HEK293T (cell line): ENCODE data around the gene RBM28.

Experiments
- CTCF ChIA-PET: fragments of 350-600 bp; formaldehyde crosslinking; extraction: SDS; loops from one replicate; lab custom pipeline; 2021; ENCODE audit warnings: antibody characterized with exemption, inconsistent platforms; lab: Yijun Ruan, JAX
- POLR2A ChIA-PET: fragments of 350-600 bp; formaldehyde crosslinking; extraction: SDS; loops from one replicate; lab custom pipeline; 2020; ENCODE audit warnings: antibody characterized with exemption, inconsistent platforms; lab: Yijun Ruan, JAX
- DNase-seq: peaks from one replicate; pipeline ENCODE4 v3.0.0; 2012; ENCODE audit warnings: mixed read lengths; ENCODE audit errors: extremely low spot score
- ARNT ChIP-seq: fragments of 450-650 bp; IDR thresholded peaks from 2 replicates; pipeline ENCODE4 v1.6.1; 2017; ENCODE audit warnings: mild to moderate bottlenecking
- BHLHE40 ChIP-seq: fragments of 450-650 bp; IDR thresholded peaks from 2 replicates; pipeline ENCODE4 v1.6.1; 2016; ENCODE audit warnings: mild to moderate bottlenecking, moderate library complexity, borderline replicate concordance
- CTBP1 ChIP-seq: fragments of 450-650 bp; IDR thresholded peaks from 2 replicates; pipeline ENCODE4 v1.6.1; 2016; ENCODE audit warnings: borderline replicate concordance
- ELF4 ChIP-seq: fragments of 450-650 bp; IDR thresholded peaks from 2 replicates; pipeline ENCODE4 v1.6.1; 2017; ENCODE audit warnings: antibody characterized with exemption
- FOXA1 ChIP-seq: fragments of 450-650 bp; IDR thresholded peaks from 2 replicates; pipeline ENCODE4 v1.6.1; 2016; ENCODE audit warnings: mild to moderate bottlenecking
- FOXK2 ChIP-seq: fragments of 450-650 bp; IDR thresholded peaks from 2 replicates; pipeline ENCODE4 v1.6.1; 2016; ENCODE audit warnings: mild to moderate bottlenecking
- FOXM1 ChIP-seq: fragments of 450-650 bp; IDR thresholded peaks from 2 replicates; pipeline ENCODE4 v1.6.1; 2017; ENCODE audit warnings: mild to moderate bottlenecking, borderline replicate concordance
- HDGF ChIP-seq: fragments of 450-650 bp; IDR thresholded peaks from 2 replicates; pipeline ENCODE4 v1.6.1; 2017; ENCODE audit warnings: antibody characterized with exemption, borderline replicate concordance
- L3MBTL2 ChIP-seq: fragments of 450-650 bp; conservative IDR thresholded peaks from 2 replicates; pipeline ENCODE4 v1.6.1; 2016; ENCODE audit warnings: mild to moderate bottlenecking
- LEF1 ChIP-seq: fragments of 450-650 bp; IDR thresholded peaks from 2 replicates; pipeline ENCODE4 v1.6.1; 2017; ENCODE audit warnings: mild to moderate bottlenecking, borderline replicate concordance
- NFRKB ChIP-seq: fragments of 450-650 bp; IDR thresholded peaks from 2 replicates; pipeline ENCODE4 v1.6.1; 2016; ENCODE audit warnings: mild to moderate bottlenecking, moderate library complexity
- SP1 ChIP-seq: fragments of 450-650 bp; IDR thresholded peaks from 2 replicates; pipeline ENCODE4 v1.6.1; 2017
- SUZ12 ChIP-seq: fragments of 450-650 bp; IDR thresholded peaks from 2 replicates; pipeline ENCODE4 v1.6.1; 2016; ENCODE audit warnings: mild to moderate bottlenecking
- TARDBP ChIP-seq: fragments of 450-650 bp; IDR thresholded peaks from 2 replicates; pipeline ENCODE4 v1.6.1; 2016
- ZNF384 ChIP-seq: fragments of 450-650 bp; IDR thresholded peaks from 2 replicates; pipeline ENCODE4 v1.6.1; 2016
- TF ChIP-seq, protein P1 (sequence below): fragments of 450-650 bp; IDR thresholded peaks from 2 replicates; pipeline ENCODE4 v1.6.1; 2016

Gene RBM28

DNA sequence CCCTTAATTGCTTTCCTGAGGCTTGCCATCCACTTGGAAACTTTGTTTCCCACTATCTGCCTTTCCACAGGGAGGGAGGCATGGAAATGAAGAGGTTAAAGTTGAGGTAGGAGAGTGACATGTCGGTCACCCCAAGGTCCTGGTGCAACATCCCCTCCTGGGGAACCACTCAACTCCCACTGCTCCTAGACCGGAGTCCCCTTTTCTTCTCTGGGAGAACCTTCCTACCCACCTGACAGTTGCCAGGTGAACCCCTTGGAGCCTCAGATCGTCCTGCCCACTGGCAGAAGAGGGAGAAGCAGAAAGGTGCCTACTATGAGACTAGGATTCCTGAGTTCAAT, 44.4 kb upstream of the RBM28 start:
- DNase-seq = no peak
- POLR2A ChIA-PET = interaction anchor here (2.0 kb wide), 1 partner anchor 44 kb away, joined by 9 read pairs; the partner anchor contains the start of gene RBM28
- TF ChIP-seq ZNF384 (no peak), BHLHE40 (no peak), LEF1 (no peak), NFRKB (no peak), SP1 (no peak), ARNT (no peak), SUZ12 (no peak), L3MBTL2 (no peak), HDGF (no peak), FOXM1 (no peak), TARDBP (no peak), FOXK2 (no peak), FOXA1 (no peak), ELF4 (no peak), CTBP1 (no peak)
- TF ChIP-seq, protein P1, sequence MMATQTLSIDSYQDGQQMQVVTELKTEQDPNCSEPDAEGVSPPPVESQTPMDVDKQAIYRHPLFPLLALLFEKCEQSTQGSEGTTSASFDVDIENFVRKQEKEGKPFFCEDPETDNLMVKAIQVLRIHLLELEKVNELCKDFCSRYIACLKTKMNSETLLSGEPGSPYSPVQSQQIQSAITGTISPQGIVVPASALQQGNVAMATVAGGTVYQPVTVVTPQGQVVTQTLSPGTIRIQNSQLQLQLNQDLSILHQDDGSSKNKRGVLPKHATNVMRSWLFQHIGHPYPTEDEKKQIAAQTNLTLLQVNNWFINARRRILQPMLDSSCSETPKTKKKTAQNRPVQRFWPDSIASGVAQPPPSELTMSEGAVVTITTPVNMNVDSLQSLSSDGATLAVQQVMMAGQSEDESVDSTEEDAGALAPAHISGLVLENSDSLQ = no peak
- CTCF ChIA-PET = interaction anchor here (0.7 to 5.7 kb wide), 11 partner anchors 10 to 44 kb away, joined by 3 to 122 read pairs (median 7); partner anchors contain the start of gene RBM28

DNA sequence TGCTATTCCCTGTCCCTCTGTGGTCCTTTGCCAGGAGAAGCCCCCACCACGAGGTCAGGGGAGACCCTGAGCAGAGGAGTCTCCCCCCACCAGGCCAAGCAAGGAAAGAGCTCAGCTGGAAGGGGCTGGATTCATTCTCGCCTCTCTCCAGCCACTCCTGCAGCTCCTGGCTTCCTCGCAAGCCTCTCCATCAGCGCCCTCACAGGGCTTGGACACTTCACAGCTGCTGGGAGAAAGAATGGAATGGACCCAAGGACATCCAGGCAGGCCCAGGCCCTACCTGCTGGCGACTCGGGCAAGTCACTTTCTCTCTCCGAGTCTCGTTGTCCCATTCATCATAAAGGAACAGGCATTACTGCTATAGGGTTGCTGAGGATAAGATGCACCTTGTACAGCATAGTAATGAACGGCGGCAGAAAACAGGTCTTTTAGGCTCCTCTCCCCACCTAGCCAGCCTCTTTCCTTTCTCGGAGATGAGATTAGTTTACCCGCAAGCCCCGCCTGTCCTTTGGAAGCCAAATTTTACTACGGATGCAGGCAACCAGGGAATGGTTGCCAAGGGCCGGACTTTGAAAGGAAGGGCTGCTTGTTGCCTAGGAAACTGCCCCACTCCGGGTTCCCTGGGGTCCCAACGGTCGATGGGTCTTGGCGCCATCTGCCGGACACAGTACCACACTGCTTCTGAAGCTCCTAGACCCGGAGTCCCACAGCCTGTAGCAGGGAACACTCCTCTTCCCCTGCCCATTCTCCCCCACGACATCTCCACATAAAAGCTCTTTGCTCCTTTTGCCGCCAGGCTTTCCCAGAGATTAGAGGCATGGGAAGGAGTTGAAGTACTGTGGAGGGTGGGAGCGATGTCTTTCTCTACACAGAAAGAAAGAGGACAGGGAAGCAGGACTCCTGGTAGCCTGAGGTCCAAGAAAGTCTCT, 43.8 kb upstream of the RBM28 start:
- DNase-seq = peak; percentile 93
- ChIA-PET CTCF (interaction anchor here (0.7 to 5.7 kb wide), 11 partner anchors 9 to 43 kb away, joined by 3 to 122 read pairs (median 7); partner anchors contain the start of gene RBM28), POLR2A (interaction anchor here (1.1 to 2.0 kb wide), 2 partner anchors 40 to 43 kb away, joined by 3 to 9 read pairs; partner anchors contain the start of gene RBM28)
- TF ChIP-seq HDGF (no peak), L3MBTL2 (no peak), SP1 (no peak), NFRKB (no peak), ARNT (no peak), CTBP1 (no peak), ZNF384 (no peak), FOXK2 (no peak), ELF4 (no peak), FOXA1 (no peak), BHLHE40 (no peak), SUZ12 (no peak), LEF1 (no peak)
- TF ChIP-seq, protein P1 = no peak

DNA sequence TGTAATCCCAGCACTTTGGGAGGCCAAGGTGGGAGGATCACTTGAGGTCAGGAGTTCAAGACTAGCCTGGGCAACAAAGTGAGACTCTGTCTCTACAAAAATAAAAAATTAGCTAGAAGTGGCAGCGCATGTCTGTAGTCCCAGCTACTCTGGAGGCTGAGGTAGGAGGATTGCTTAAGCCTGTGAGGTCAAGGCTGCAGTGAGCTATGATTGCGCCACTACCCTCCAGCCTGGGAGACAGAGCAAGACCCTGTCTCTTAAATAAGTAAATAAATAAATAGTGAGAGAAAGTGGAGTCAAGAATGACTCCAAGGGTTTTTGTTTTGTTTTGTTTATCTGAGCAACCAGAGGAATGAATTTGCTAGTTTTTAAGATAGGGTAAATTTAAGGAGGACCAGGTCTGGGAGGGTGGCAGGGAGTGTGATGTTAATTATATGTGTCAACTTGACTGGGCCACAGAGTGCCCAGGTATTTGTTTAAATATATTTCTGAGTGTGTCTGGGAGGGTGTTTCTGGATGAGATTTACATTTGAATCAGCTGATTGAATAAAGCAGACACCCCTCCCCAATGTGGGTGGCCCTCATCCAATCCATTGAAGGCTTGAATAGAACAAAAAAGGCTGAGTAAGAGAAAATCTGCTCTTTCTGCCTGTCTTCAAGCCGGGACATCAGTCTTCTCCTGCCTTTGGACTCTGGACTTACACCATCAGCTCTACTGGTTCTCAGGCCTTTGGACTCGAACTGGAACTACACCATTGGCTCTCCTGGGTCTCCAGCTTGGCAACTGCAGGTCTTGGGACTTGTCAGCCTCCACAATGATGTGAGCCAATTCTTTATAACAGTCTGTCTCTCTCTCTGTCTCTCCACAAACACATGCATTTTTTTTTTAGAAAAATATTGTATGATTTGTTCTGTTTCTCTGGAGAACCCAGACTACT, 42.5 kb upstream of the RBM28 start:
- CTCF ChIA-PET = interaction anchor here (0.7 to 5.7 kb wide), 4 partner anchors 10 to 42 kb away, joined by 8 to 122 read pairs (median 14); partner anchors contain the start of gene RBM28
- no peak for DNase-seq
- POLR2A ChIA-PET = interaction anchor here (0.6 to 2.0 kb wide), 2 partner anchors 29 to 42 kb away, joined by 3 to 9 read pairs; partner anchors contain the start of gene RBM28
- no peak for TF ChIP-seq FOXK2
- TF ChIP-seq ARNT = no peak

DNA sequence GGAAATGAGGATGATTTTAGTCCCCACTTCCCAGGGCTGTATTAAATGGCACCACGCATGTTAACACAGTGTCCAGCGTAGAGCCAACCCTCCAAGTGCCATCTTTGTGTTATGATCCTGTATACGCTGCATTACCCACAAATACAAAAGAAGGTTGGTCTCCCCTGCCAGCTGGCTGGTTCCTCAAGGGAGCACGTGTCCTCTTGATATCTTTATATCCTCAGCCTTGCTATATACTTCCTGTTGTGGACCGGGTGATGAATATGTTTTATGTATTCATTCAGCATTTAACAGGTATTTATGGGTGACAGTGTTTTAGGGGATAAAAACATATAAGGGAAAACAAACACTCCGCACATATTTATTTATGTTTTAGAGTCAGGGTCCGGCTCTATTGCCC, 41.0 kb upstream of the RBM28 start:
- ChIA-PET CTCF (interaction anchor here (5.7 kb wide), 1 partner anchor 36 kb away, joined by 122 read pairs; no protein-coding TSS in a partner anchor), POLR2A (no interaction called here)
- DNase-seq = no peak
- TF ChIP-seq FOXA1 (no peak), L3MBTL2 (no peak), HDGF (no peak), ZNF384 (no peak)
- TF ChIP-seq, protein P1 = no peak

DNA sequence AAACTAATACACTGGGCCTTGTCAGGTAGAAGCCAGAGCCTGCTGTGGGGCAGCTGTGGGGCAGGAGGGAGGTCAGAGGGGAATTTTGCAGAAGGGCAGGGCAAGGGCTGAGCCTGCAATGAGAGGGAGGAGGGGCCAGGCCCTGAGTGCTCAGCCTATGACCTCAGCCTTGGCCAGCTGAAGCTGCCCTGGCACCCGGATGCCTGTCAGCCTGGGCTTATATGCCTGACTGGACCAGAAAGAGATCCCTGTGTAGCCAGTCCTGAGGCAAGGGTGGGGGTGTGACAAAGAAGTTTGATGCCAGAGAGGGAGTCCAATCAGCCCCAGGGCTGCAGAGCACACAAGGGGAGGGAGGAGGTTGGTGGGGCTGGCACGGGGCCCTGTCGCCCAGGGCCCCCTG, 40.1 kb upstream of the RBM28 start:
- no peak for DNase-seq
- TF ChIP-seq FOXK2 = no peak
- TF ChIP-seq TARDBP = no peak
- TF ChIP-seq NFRKB = no peak
- TF ChIP-seq HDGF = no peak
- TF ChIP-seq BHLHE40 = no peak
- no peak for TF ChIP-seq CTBP1
- TF ChIP-seq ZNF384 = no peak
- no peak for TF ChIP-seq ARNT
- TF ChIP-seq, protein P1 = no peak
- TF ChIP-seq LEF1 = no peak
- POLR2A ChIA-PET = interaction anchor here (1.0 kb wide), 1 partner anchor 39 kb away, joined by 3 read pairs; no protein-coding TSS in a partner anchor
- CTCF ChIA-PET = interaction anchor here (0.8 to 3.7 kb wide), 2 partner anchors 10 to 36 kb away, joined by 3 to 36 read pairs; no protein-coding TSS in a partner anchor
